ENCODE measurements around the gene VPS4B. TPM values are rescaled to one million over a fixed set of nuclear protein-coding genes. Genes with fewer than 3 reads are reported as not detected.

The VPS4B gene
- polyA plus RNA-seq, 3 donors, result 15.4 to 48.8 (median 26.7) TPM

- no peak overlapping the region for H3K4me2 ChIP-seq (replicated peaks; ENCODE audit: extremely low read depth, low read length, poor library complexity, severe bottlenecking)
- Mint-ChIP-seq H3K4me3 (no peak overlapping the region), H3K9me3 (no peaks in the 10 kb centered on the region), H3K27ac (peak overlapping the region; percentile 88 to 98 (median 97)), H3K36me3 (peaks cover 0 to 2% of the 10 kb centered on the region in 2 donors), H3K4me1 (peaks cover 41% of the 10 kb centered on the region), H3K27me3 (ENCODE audit: low read depth in 3 of 3) (peaks cover 0 to 2% (median 0%) of the 10 kb centered on the region in 3 donors)
- no peaks in the 10 kb centered on the region for H4K20me1 ChIP-seq (ENCODE audit: insufficient read depth, low read length)
- no peaks in the 10 kb centered on the region for H3K79me2 ChIP-seq (ENCODE audit: insufficient read depth, low read length)
- peak in 1 of 3 donors; percentile 47 for DNase-seq
- H3K27me3 ChIP-seq (ENCODE audit: control insufficient read depth in 2 of 2, insufficient read depth in 2 of 2, low read length in 2 of 2), result no peaks in the 10 kb centered on the region
- peak overlapping the region; percentile 66 to 95 for H3K27ac ChIP-seq (ENCODE audit: low read depth in 1 of 2, low read length in 2 of 2)
- no peaks in the 10 kb centered on the region for H3K36me3 ChIP-seq (replicated peaks in 1 of 2; ENCODE audit: control insufficient read depth in 1 of 2, insufficient read depth in 2 of 2, low read length in 2 of 2)
- no peak overlapping the region for H3K9ac ChIP-seq (ENCODE audit: insufficient read depth, low read length, poor library complexity, severe bottlenecking)
- intact Hi-C loops (cut with micrococcal nuclease), result loop anchor here in 1 of 2 donors (10.0 kb wide), 1 partner anchor 729 kb away; the partner anchor contains the start of gene PHLPP1
- peaks cover 43 to 44% of the 10 kb centered on the region in 2 donors for H3K4me1 ChIP-seq (ENCODE audit: control insufficient read depth in 1 of 2, insufficient read depth in 2 of 2, low read length in 2 of 2)
- no peak for TF ChIP-seq CTCF (IDR thresholded peaks at IDR 0.05)
- WGBS (ENCODE audit: insufficient coverage), result 98% methylated on average over 5 of the region's 6 CpGs
- H3K4me3 ChIP-seq (replicated peaks in 1 of 3; ENCODE audit: low read depth in 2 of 3, low read length in 3 of 3), result no peak overlapping the region
- no peaks in the 10 kb centered on the region for H3K9me3 ChIP-seq (replicated peaks in 1 of 2; ENCODE audit: control insufficient read depth in 1 of 2, insufficient read depth in 1 of 2, low read length in 2 of 2)
- no peak overlapping the region for H2AFZ ChIP-seq (ENCODE audit: insufficient read depth, low read depth, low read length, poor library complexity, severe bottlenecking)
Measured at GRCh38 chr18:63443829-63444228, 21.6 kb upstream of the VPS4B start.

- Histone ChIP-seq H3K36me3 (replicated peaks in 1 of 2; ENCODE audit: control insufficient read depth in 1 of 2, insufficient read depth in 2 of 2, low read length in 2 of 2) (no peaks in the 10 kb centered on the region), H3K4me1 (ENCODE audit: control insufficient read depth in 1 of 2, insufficient read depth in 2 of 2, low read length in 2 of 2) (peaks cover 43 to 44% of the 10 kb centered on the region in 2 donors), H3K27ac (ENCODE audit: low read depth in 1 of 2, low read length in 2 of 2) (peak overlapping the region; percentile 59 to 74), H4K20me1 (ENCODE audit: insufficient read depth, low read length) (no peaks in the 10 kb centered on the region), H2AFZ (ENCODE audit: insufficient read depth, low read depth, low read length, poor library complexity, severe bottlenecking) (no peak overlapping the region), H3K27me3 (ENCODE audit: control insufficient read depth in 2 of 2, insufficient read depth in 2 of 2, low read length in 2 of 2) (no peaks in the 10 kb centered on the region), H3K4me3 (replicated peaks in 1 of 3; ENCODE audit: low read depth in 2 of 3, low read length in 3 of 3) (peak overlapping the region in 1 of 3 experiments; percentile 15), H3K79me2 (ENCODE audit: insufficient read depth, low read length) (no peaks in the 10 kb centered on the region), H3K9ac (ENCODE audit: insufficient read depth, low read length, poor library complexity, severe bottlenecking) (no peak overlapping the region), H3K4me2 (replicated peaks; ENCODE audit: extremely low read depth, low read length, poor library complexity, severe bottlenecking) (peak overlapping the region; percentile 44), H3K9me3 (replicated peaks in 1 of 2; ENCODE audit: control insufficient read depth in 1 of 2, insufficient read depth in 1 of 2, low read length in 2 of 2) (no peaks in the 10 kb centered on the region)
- H3K9me3 Mint-ChIP-seq, result peaks cover 0 to 2% (median 0%) of the 10 kb centered on the region in 7 donors
- H3K4me1 Mint-ChIP-seq, result peaks cover 43% of the 10 kb centered on the region
- H3K27ac Mint-ChIP-seq, result peak overlapping the region; percentile 91 to 97 (median 96)
- H3K4me3 Mint-ChIP-seq, result peak overlapping the region in 1 of 2 donors; percentile 74
- peaks cover 0 to 2% of the 10 kb centered on the region in 2 donors for H3K36me3 Mint-ChIP-seq
- DNase-seq, result peak; percentile 77 to 87 (median 79)
- peaks cover 0 to 2% (median 2%) of the 10 kb centered on the region in 3 donors for H3K27me3 Mint-ChIP-seq (ENCODE audit: low read depth in 3 of 3)
- WGBS (ENCODE audit: insufficient coverage), result no CpG with 5 or more reads among the region's 5 CpGs
- no peak for TF ChIP-seq CTCF (IDR thresholded peaks at IDR 0.05)
- intact Hi-C loops (cut with micrococcal nuclease), result loop anchor here in 1 of 2 donors (10.0 kb wide), 1 partner anchor 726 kb away; the partner anchor contains the start of gene PHLPP1
Measured at GRCh38 chr18:63440881-63441280, 18.6 kb upstream of the VPS4B start.
